Stimulated activated CD8-positive, alpha-beta memory T cell treated with anti-CD3 and anti-CD28 coated beads, Interleukin-12 subunit alpha, Interleukin-12 subunit beta, amount 100 ng/mL, for 24 hours (primary cell): Measurements from ENCODE around the gene DOCK3.
"Not testable (repeated sequence)": the region's sequence is repeated elsewhere in the genome, so short reads cannot be mapped to it uniquely, and the experiment has no call there.

Experiments
- DNase-seq: peaks from one replicate; pipeline ENCODE4 v3.0.0-alpha.2; 2020; ENCODE audit errors: extremely low read depth

DOCK3 gene

GRCh38 chr3:50882733-50883132 is 208.0 kb downstream of the DOCK3 start:
- DNase-seq, result not testable (repeated sequence)

GRCh38 chr3:50883755-50884154 is 209.0 kb downstream of the DOCK3 start:
- DNase-seq, result no peak

- no peak for DNase-seq
These were observed 210.5 kb downstream of the DOCK3 start for GRCh38 chr3:50885070-50885850.

GRCh38 chr3:50890688-50891344 is 216.1 kb downstream of the DOCK3 start:
- no peak for DNase-seq

GRCh38 chr3:50901097-50901496 is 226.4 kb downstream of the DOCK3 start:
- DNase-seq, result not testable (repeated sequence)

- no peak for DNase-seq
These were observed 238.0 kb downstream of the DOCK3 start for GRCh38 chr3:50912746-50913145.

- no peak for DNase-seq
These were observed 238.5 kb downstream of the DOCK3 start for GRCh38 chr3:50913260-50913659.

GRCh38 chr3:50922071-50922470 is 247.3 kb downstream of the DOCK3 start:
- DNase-seq, result not testable (repeated sequence)

GRCh38 chr3:50923955-50924354 is 249.2 kb downstream of the DOCK3 start:
- DNase-seq, result no peak

GRCh38 chr3:50924638-50925037 is 249.9 kb downstream of the DOCK3 start:
- DNase-seq, result no peak

- DNase-seq, result no peak
These were observed 252.1 kb downstream of the DOCK3 start for GRCh38 chr3:50926868-50927267.

- no peak for DNase-seq
These were observed 255.9 kb downstream of the DOCK3 start for GRCh38 chr3:50930371-50931208.

- not testable (repeated sequence) for DNase-seq
These were observed 258.2 kb downstream of the DOCK3 start for GRCh38 chr3:50932918-50933317.

- no peak for DNase-seq
These were observed 261.7 kb downstream of the DOCK3 start for GRCh38 chr3:50936389-50936788.

GRCh38 chr3:50947419-50947818 is 272.7 kb downstream of the DOCK3 start:
- DNase-seq, result no peak

GRCh38 chr3:50950591-50950990 is 275.9 kb downstream of the DOCK3 start:
- no peak for DNase-seq

- no peak for DNase-seq
These were observed 279.2 kb downstream of the DOCK3 start for GRCh38 chr3:50953825-50954414.

- DNase-seq, result no peak
These were observed 286.7 kb downstream of the DOCK3 start for GRCh38 chr3:50961386-50961785.

- DNase-seq, result no peak
These were observed 296.8 kb downstream of the DOCK3 start for GRCh38 chr3:50971487-50971924.

- DNase-seq, result no peak
These were observed 297.3 kb downstream of the DOCK3 start for GRCh38 chr3:50972029-50972428.

- not testable (repeated sequence) for DNase-seq
These were observed 303.9 kb downstream of the DOCK3 start for GRCh38 chr3:50978586-50978985.
